MG63 (cell line): ENCODE data around the gene UVSSA. TPM values are rescaled to one million over a fixed set of nuclear protein-coding genes. Genes with fewer than 3 reads are reported as not detected.

ENCODE experiments used
- DNase-seq: peaks from one replicate; pipeline ENCODE4 v3.0.0-alpha.2; 2020
- H3K27me3 ChIP-seq: fragments of 250-450 bp; sonication (Bioruptor Pico); 2 replicates; pipeline ENCODE4 v1.5.1; 2020; ENCODE audit warnings: mild to moderate bottlenecking, moderate library complexity
- H3K36me3 ChIP-seq: fragments of 250-450 bp; sonication (Bioruptor Pico); 2 replicates; pipeline ENCODE4 v1.5.1; 2020; ENCODE audit warnings: mild to moderate bottlenecking, moderate library complexity
- H3K4me3 ChIP-seq: fragments of 250-450 bp; sonication (Bioruptor Pico); 2 replicates; pipeline ENCODE4 v1.5.1; 2020; ENCODE audit warnings: mild to moderate bottlenecking, moderate library complexity
- H3K9me3 ChIP-seq: fragments of 250-450 bp; sonication (Bioruptor Pico); 2 replicates; pipeline ENCODE4 v1.5.1; 2020; ENCODE audit warnings: mild to moderate bottlenecking, moderate library complexity
- total RNA-seq: library from RNA; depleted of rRNA; stranded (reverse); fragments of >200 nt; shearing (Covaris generic); gene quantifications from 2 replicates; pipeline ENCODE4 v1.2.3, GENCODE V29; 2014; ENCODE audit warnings: low replicate concordance

Gene UVSSA
- total RNA-seq, 1 experiment from 2014 or later, result 1.2 TPM

- Histone ChIP-seq H3K9me3 (no peaks in the 10 kb centered on the region), H3K36me3 (no peaks in the 10 kb centered on the region), H3K27me3 (no peaks in the 10 kb centered on the region), H3K4me3 (no peak overlapping the region)
- DNase-seq, result no peak
These were observed 5.5 kb downstream of the UVSSA start for GRCh38 chr4:1352567-1352900.

GRCh38 chr4:1353186-1354055 lies 6.4 kb downstream of the UVSSA start:
- Histone ChIP-seq H3K27me3 (no peaks in the 10 kb centered on the region), H3K4me3 (no peak overlapping the region), H3K9me3 (no peaks in the 10 kb centered on the region), H3K36me3 (no peaks in the 10 kb centered on the region)
- DNase-seq, result no peak

DNA sequence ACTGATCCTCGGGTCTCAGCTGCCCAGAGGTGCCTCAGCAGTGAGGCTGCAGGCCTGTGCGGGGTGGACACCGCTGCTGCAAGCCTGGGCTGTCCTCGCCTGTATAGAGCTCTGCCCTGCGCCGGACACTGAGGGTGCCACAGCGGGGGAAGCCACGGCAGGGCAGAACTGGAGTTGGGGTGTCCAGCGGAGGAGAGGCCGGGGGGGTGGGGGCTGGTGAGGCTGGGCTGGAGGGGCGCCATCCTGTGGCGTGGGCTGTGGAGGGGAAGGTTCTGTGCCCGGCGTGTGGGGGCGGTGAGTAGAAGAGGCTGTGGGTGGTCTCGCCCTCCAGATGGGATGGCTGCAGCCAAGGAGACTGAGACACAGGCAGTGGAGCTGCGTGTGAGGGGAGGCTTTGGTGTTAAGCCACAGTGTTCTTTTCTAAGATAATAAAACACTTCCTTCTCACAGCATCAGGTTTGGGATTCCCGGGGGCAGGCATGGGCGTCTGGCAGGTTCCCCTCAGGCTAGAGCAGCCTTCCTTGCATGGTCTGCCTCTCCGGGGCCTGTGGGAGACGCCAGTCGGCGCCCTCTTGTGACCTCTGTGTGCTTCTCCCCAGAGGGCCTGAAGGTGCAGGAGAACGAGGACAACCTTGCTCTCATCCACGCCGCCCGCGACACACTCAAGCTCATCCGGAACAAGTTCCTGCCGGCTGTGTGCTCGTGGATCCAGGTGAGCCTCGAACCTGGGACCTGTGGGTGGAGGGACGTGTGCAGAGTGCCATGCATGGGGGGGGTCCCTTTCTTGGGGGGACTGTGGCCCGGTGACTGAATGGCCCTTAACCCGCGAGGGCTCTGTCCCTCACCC lies 7.4 kb downstream of the UVSSA start:
- DNase-seq, result no peak

GRCh38 chr4:1354983-1355275 lies 7.9 kb downstream of the UVSSA start:
- Histone ChIP-seq H3K36me3 (no peaks in the 10 kb centered on the region), H3K4me3 (no peak overlapping the region), H3K27me3 (no peaks in the 10 kb centered on the region), H3K9me3 (no peaks in the 10 kb centered on the region)
- DNase-seq, result no peak

More for the DNA sequence above, 7.4 kb downstream of the UVSSA start:
- H3K4me3 ChIP-seq, result no peak overlapping the region
- no peaks in the 10 kb centered on the region for H3K36me3 ChIP-seq
- H3K27me3 ChIP-seq, result no peaks in the 10 kb centered on the region
- no peaks in the 10 kb centered on the region for H3K9me3 ChIP-seq

GRCh38 chr4:1355378-1355777 lies 8.4 kb downstream of the UVSSA start:
- no peaks in the 10 kb centered on the region for H3K27me3 ChIP-seq
- H3K36me3 ChIP-seq, result no peaks in the 10 kb centered on the region
- no peaks in the 10 kb centered on the region for H3K9me3 ChIP-seq

GRCh38 chr4:1356181-1356998 lies 9.4 kb downstream of the UVSSA start:
- no peaks in the 10 kb centered on the region for H3K36me3 ChIP-seq
- H3K9me3 ChIP-seq, result no peaks in the 10 kb centered on the region
- no peak overlapping the region for H3K4me3 ChIP-seq
- DNase-seq, result no peak
- no peaks in the 10 kb centered on the region for H3K27me3 ChIP-seq

More at GRCh38 chr4:1355378-1355777, 8.4 kb downstream of the UVSSA start:
- H3K4me3 ChIP-seq, result no peak overlapping the region
- DNase-seq, result no peak

DNA sequence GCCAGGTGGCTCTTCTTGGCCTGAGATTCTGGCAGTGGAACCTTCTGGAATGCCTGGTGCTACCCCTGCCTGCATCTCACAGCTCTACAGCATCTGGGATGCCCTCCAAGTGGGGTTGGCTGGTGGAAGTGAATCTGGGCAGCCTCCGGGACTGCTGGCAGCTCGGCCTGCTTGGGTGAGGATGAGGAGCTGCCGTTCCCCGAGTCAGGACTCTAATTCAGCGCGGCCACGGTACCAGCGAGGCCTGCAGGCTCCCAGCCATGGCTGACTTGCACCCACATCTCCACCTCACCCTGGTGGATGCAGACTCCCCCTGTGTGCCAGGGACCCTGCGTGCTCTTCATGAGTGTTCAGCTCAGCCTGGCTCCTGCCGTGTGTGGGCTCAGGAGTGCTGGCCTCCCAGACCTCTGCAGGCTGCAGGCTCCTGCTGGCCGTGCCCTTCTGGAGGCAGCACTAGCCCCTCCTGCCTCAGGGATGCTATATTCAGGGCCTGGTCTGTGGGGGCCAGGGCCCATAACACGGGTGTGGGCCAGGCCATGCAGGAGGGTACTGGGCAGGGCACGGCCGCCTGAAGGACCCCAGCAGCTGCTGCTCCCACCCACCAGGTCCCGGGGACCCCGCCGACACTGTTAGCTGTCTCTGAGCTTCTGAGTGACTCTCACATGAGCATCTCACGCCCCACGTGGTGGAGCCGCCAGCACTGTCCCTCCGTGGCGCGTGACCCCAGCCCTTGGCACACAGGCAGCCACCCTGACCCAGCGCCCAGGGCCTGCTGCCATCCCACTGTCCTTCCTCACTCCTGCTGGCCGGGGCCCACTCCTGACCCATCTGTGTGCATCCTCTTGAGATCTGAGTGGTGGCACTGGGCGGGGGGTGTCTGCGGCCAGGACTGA lies 10.6 kb downstream of the UVSSA start:
- H3K4me3 ChIP-seq, result no peak overlapping the region
- no peaks in the 10 kb centered on the region for H3K9me3 ChIP-seq
- H3K36me3 ChIP-seq, result no peaks in the 10 kb centered on the region
- no peaks in the 10 kb centered on the region for H3K27me3 ChIP-seq
- no peak for DNase-seq

DNA sequence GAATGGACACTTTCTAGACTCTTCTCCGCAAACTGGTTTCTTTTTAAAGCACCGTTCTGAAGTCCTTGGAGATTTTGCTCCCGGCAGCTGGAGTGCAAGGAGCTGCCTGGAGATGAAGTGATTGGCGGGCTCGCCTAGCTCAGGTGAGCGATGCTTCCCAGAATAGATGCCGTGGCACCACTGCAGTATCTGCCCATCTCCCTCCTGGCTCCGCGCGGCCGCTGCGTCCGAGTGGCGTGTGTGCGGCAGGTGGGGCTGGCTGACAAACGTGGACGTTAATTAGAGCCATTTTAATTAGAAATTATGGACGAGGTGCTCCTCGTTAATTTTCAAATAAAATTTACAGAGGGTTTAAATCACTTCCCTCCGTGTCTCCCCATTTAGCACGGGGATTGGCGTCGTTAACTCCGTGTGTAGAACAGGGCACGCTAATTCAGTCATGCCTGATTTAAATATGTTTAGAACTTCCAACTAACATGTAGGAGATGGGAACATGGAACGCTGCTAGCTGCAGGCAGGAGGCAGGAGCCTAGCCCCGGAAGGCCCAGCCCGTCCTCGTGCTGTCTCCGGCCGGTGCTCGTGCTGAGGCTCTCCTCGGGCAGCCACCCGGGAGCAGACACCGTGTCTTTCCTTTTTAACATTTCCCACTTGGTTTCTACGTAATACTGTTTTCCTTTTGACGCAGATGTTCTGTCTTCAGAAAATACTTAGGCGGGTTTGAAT lies 11.6 kb downstream of the UVSSA start:
- Histone ChIP-seq H3K36me3 (no peaks in the 10 kb centered on the region), H3K9me3 (no peaks in the 10 kb centered on the region), H3K27me3 (no peaks in the 10 kb centered on the region), H3K4me3 (no peak overlapping the region)
- DNase-seq, result no peak

DNA sequence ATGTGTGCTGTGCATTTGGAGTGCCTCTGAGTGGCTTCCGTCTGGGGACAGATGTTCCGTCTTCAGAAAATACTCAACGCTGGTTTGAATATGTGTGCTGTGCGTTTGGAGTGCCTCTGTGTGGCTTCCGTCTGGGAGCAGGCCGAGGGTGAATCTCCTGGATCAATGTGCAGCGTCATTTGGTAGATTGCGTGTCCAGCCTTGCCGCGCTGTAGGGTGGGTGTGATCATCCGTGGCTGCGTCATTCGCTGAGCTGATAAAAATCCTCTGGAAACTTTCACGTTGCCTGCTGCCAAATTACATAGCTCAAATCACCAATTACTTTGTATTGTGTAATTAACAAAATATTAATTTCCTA lies 12.1 kb downstream of the UVSSA start:
- no peak overlapping the region for H3K4me3 ChIP-seq
- no peaks in the 10 kb centered on the region for H3K9me3 ChIP-seq
- H3K36me3 ChIP-seq, result no peaks in the 10 kb centered on the region
- H3K27me3 ChIP-seq, result no peaks in the 10 kb centered on the region
- DNase-seq, result no peak

- Histone ChIP-seq H3K4me3 (no peak overlapping the region), H3K27me3 (no peaks in the 10 kb centered on the region), H3K9me3 (no peaks in the 10 kb centered on the region), H3K36me3 (no peaks in the 10 kb centered on the region)
- DNase-seq, result no peak
These were observed 13.0 kb downstream of the UVSSA start for GRCh38 chr4:1359976-1360375.

- no peaks in the 10 kb centered on the region for H3K9me3 ChIP-seq
- H3K36me3 ChIP-seq, result no peaks in the 10 kb centered on the region
- no peaks in the 10 kb centered on the region for H3K27me3 ChIP-seq
- H3K4me3 ChIP-seq, result no peak overlapping the region
- no peak for DNase-seq
These were observed 13.6 kb downstream of the UVSSA start for GRCh38 chr4:1360423-1361283.

- Histone ChIP-seq H3K4me3 (no peak overlapping the region), H3K27me3 (no peaks in the 10 kb centered on the region), H3K9me3 (no peaks in the 10 kb centered on the region), H3K36me3 (no peaks in the 10 kb centered on the region)
- DNase-seq, result no peak
These were observed 14.4 kb downstream of the UVSSA start for GRCh38 chr4:1361431-1361830.

- H3K9me3 ChIP-seq, result no peaks in the 10 kb centered on the region
These were observed 15.0 kb downstream of the UVSSA start for GRCh38 chr4:1362046-1362445.

DNA sequence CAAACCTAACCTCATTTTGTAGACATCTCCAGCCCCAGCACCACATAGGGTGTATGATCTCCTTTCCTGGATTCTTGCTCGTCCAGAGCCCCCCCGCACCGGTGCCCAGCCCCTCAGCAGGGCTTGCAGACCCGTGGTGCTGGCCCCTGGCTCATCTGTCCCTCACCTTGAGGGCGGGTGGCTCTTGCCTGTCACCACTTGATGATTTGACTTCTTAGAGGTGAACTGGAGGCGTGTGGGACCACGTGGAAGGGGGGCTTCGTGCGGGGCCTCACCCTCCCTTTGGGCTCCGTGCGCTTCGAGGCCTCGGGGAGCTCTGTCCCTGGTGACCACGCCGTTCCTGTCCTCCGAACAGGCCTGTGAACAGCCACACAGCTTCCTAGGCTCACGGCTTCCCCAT lies 15.5 kb downstream of the UVSSA start:
- Histone ChIP-seq H3K4me3 (no peak overlapping the region), H3K27me3 (no peaks in the 10 kb centered on the region), H3K36me3 (no peaks in the 10 kb centered on the region), H3K9me3 (no peaks in the 10 kb centered on the region)
- DNase-seq, result no peak

More at GRCh38 chr4:1362046-1362445, 15.0 kb downstream of the UVSSA start:
- Histone ChIP-seq H3K4me3 (no peak overlapping the region), H3K36me3 (no peaks in the 10 kb centered on the region), H3K27me3 (no peaks in the 10 kb centered on the region)
- no peak for DNase-seq

- Histone ChIP-seq H3K36me3 (no peaks in the 10 kb centered on the region), H3K27me3 (no peaks in the 10 kb centered on the region), H3K9me3 (no peaks in the 10 kb centered on the region), H3K4me3 (no peak overlapping the region)
- DNase-seq, result no peak
These were observed 16.5 kb downstream of the UVSSA start for GRCh38 chr4:1363513-1363912.
